Nephron progenitor cell (in vitro differentiated cells): ENCODE results near the gene ASB1.

ENCODE experiments used
- DNase-seq: peaks from one replicate; pipeline ENCODE4 v3.0.0; 2021
- H3K27ac Mint-ChIP-seq: 2 replicates; pipeline ENCODE4 v1.8.0; 2021; ENCODE audit warnings: mild to moderate bottlenecking, moderate library complexity, mixed read lengths
- H3K27me3 Mint-ChIP-seq: 2 replicates; pipeline ENCODE4 v1.8.0; 2021; ENCODE audit warnings: mild to moderate bottlenecking, low read depth, mixed read lengths; ENCODE audit not compliant: poor library complexity
- H3K36me3 Mint-ChIP-seq: 2 replicates; pipeline ENCODE4 v1.8.0; 2021; ENCODE audit warnings: low read depth, mixed read lengths
- H3K4me1 Mint-ChIP-seq: 2 replicates; pipeline ENCODE4 v1.8.0; 2021; ENCODE audit warnings: mixed read lengths
- H3K4me3 Mint-ChIP-seq: 2 replicates; pipeline ENCODE4 v1.8.0; 2021; ENCODE audit warnings: mild to moderate bottlenecking, moderate library complexity, mixed read lengths
- H3K9me3 Mint-ChIP-seq: 2 replicates; pipeline ENCODE4 v1.8.0; 2021; ENCODE audit warnings: mild to moderate bottlenecking, moderate library complexity, mixed read lengths
- CTCF ChIP-seq: fragments of 200-600 bp; sonication (generic); IDR thresholded peaks from 2 replicates; pipeline ENCODE4 v1.5.0; 2021; ENCODE audit warnings: antibody characterized with exemption

The ASB1 gene

GRCh38 chr2:238413368-238413767 lies 13.4 kb upstream of the ASB1 start:
- no peak for TF ChIP-seq CTCF
- no peak for DNase-seq
- Mint-ChIP-seq H3K4me3 (no peak overlapping the region), H3K27ac (no peak overlapping the region), H3K4me1 (peaks cover 11% of the 10 kb centered on the region), H3K27me3 (peaks cover 4% of the 10 kb centered on the region), H3K9me3 (peaks cover 17% of the 10 kb centered on the region), H3K36me3 (peaks cover 20% of the 10 kb centered on the region)

GRCh38 chr2:238415036-238415764 lies 11.5 kb upstream of the ASB1 start:
- no peak overlapping the region for H3K4me3 Mint-ChIP-seq
- no peak overlapping the region for H3K27ac Mint-ChIP-seq
- H3K36me3 Mint-ChIP-seq = peaks cover 20% of the 10 kb centered on the region

GRCh38 chr2:238415893-238416292 lies 10.8 kb upstream of the ASB1 start:
- H3K36me3 Mint-ChIP-seq = peaks cover 14% of the 10 kb centered on the region
- H3K4me3 Mint-ChIP-seq = no peak overlapping the region
- DNase-seq = no peak
- H3K4me1 Mint-ChIP-seq = peaks cover 36% of the 10 kb centered on the region
- no peak for TF ChIP-seq CTCF
- H3K27me3 Mint-ChIP-seq = peaks cover 4% of the 10 kb centered on the region
- H3K27ac Mint-ChIP-seq = no peak overlapping the region
- H3K9me3 Mint-ChIP-seq = peaks cover 17% of the 10 kb centered on the region

More at GRCh38 chr2:238415036-238415764, 11.5 kb upstream of the ASB1 start:
- no peak for TF ChIP-seq CTCF
- Mint-ChIP-seq H3K9me3 (peaks cover 17% of the 10 kb centered on the region), H3K27me3 (peaks cover 4% of the 10 kb centered on the region), H3K4me1 (peaks cover 29% of the 10 kb centered on the region)
- no peak for DNase-seq

- H3K36me3 Mint-ChIP-seq = peaks cover 14% of the 10 kb centered on the region
- no peak for TF ChIP-seq CTCF
- peaks cover 44% of the 10 kb centered on the region for H3K4me1 Mint-ChIP-seq
- peaks cover 17% of the 10 kb centered on the region for H3K9me3 Mint-ChIP-seq
- no peak for DNase-seq
- H3K27ac Mint-ChIP-seq = peak overlapping the region; percentile 95
- H3K27me3 Mint-ChIP-seq = peaks cover 4% of the 10 kb centered on the region
- H3K4me3 Mint-ChIP-seq = peak overlapping the region; percentile 62
Observed at GRCh38 chr2:238418196-238418998, 8.3 kb upstream of the ASB1 start.

GRCh38 chr2:238418999-238419546 lies 7.7 kb upstream of the ASB1 start:
- TF ChIP-seq CTCF = no peak
- Mint-ChIP-seq H3K4me3 (peak overlapping the region; percentile 62), H3K4me1 (peaks cover 45% of the 10 kb centered on the region), H3K9me3 (peaks cover 17% of the 10 kb centered on the region), H3K27me3 (peaks cover under 1% of the 10 kb centered on the region), H3K27ac (peak overlapping the region; percentile 95), H3K36me3 (peaks cover 14% of the 10 kb centered on the region)
- no peak for DNase-seq
